ENCODE measurements around the gene PRR12. TPM values are rescaled to one million over a fixed set of nuclear protein-coding genes. Genes with fewer than 3 reads are reported as not detected.

Gene PRR12
- total RNA-seq, 6 donors from 2014 or later: 12.6 to 51.9 (median 33.7) TPM

- Histone ChIP-seq H3K4me3 (no peak overlapping the region), H3K27ac (no peak overlapping the region), H3K27me3 (no peaks in the 10 kb centered on the region), H3K9me3 (no peaks in the 10 kb centered on the region), H3K36me3 (peaks cover 21 to 94% (median 76%) of the 10 kb centered on the region in 4 donors), H3K4me1 (no peaks in the 10 kb centered on the region)
- TF ChIP-seq CTCF (IDR thresholded peaks at IDR 0.05) (no peak), POLR2A (IDR thresholded peaks at IDR 0.05) (no peak), POLR2AphosphoS5 (IDR thresholded peaks at IDR 0.05) (no peak)
- no peak for DNase-seq
- WGBS, 2 donors: 93 to 94% methylated on average over 2 of the region's 2 CpGs
- no peak for ATAC-seq (ENCODE audit: low FRiP score in 2 of 2)
Observed at GRCh38 chr19:49602806-49603205, 11.8 kb downstream of the PRR12 start.

- Histone ChIP-seq H3K9me3 (no peaks in the 10 kb centered on the region), H3K36me3 (peaks cover 25 to 91% (median 69%) of the 10 kb centered on the region in 4 donors), H3K4me1 (no peaks in the 10 kb centered on the region), H3K4me3 (no peak overlapping the region), H3K27ac (no peak overlapping the region), H3K27me3 (no peaks in the 10 kb centered on the region)
- DNase-seq (peak in 1 of 2 donors; percentile 47), ATAC-seq (ENCODE audit: low FRiP score in 2 of 2) (no peak)
- no peak for TF ChIP-seq POLR2A (IDR thresholded peaks at IDR 0.05)
- no peak for TF ChIP-seq CTCF (IDR thresholded peaks at IDR 0.05)
- no peak for TF ChIP-seq POLR2AphosphoS5 (IDR thresholded peaks at IDR 0.05)
- no peak for TF ChIP-seq EP300 (IDR thresholded peaks at IDR 0.05)
- 91 to 95% methylated on average over 3 to 7 of the region's 7 CpGs for WGBS, 2 donors
Observed at GRCh38 chr19:49605605-49606004, 14.6 kb downstream of the PRR12 start.

- H3K27me3 ChIP-seq: no peaks in the 10 kb centered on the region
- DNase-seq (no peak), ATAC-seq (ENCODE audit: low FRiP score in 2 of 2) (no peak)
- H3K27ac ChIP-seq: no peak overlapping the region
- H3K4me3 ChIP-seq: no peak overlapping the region
- peaks cover 10 to 66% (median 43%) of the 10 kb centered on the region in 4 donors for H3K36me3 ChIP-seq
- peaks cover 5 to 19% (median 17%) of the 10 kb centered on the region in 4 donors for H3K4me1 ChIP-seq
- 98% methylated on average over 12 of the region's 12 CpGs for WGBS, 2 donors
- TF ChIP-seq POLR2A (IDR thresholded peaks at IDR 0.05): no peak
- TF ChIP-seq CTCF (IDR thresholded peaks at IDR 0.05): no peak
- no peak for TF ChIP-seq EP300 (IDR thresholded peaks at IDR 0.05)
- no peak for TF ChIP-seq POLR2AphosphoS5 (IDR thresholded peaks at IDR 0.05)
- H3K9me3 ChIP-seq: no peaks in the 10 kb centered on the region
Observed at GRCh38 chr19:49609499-49610092, 18.6 kb downstream of the PRR12 start.

- Histone ChIP-seq H3K9me3 (no peaks in the 10 kb centered on the region), H3K4me3 (no peak overlapping the region), H3K27ac (no peak overlapping the region), H3K36me3 (peaks cover 15 to 70% (median 58%) of the 10 kb centered on the region in 4 donors), H3K4me1 (peaks cover 5 to 19% (median 17%) of the 10 kb centered on the region in 4 donors), H3K27me3 (no peaks in the 10 kb centered on the region)
- DNase-seq: no peak
- ATAC-seq (ENCODE audit: low FRiP score in 2 of 2): no peak
- WGBS, 2 donors: 74 to 81% methylated on average over 4 of the region's 4 CpGs
- TF ChIP-seq EP300 (IDR thresholded peaks at IDR 0.05): no peak
- TF ChIP-seq CTCF (IDR thresholded peaks at IDR 0.05): no peak
- no peak for TF ChIP-seq POLR2AphosphoS5 (IDR thresholded peaks at IDR 0.05)
- no peak for TF ChIP-seq POLR2A (IDR thresholded peaks at IDR 0.05)
Observed at GRCh38 chr19:49613374-49613773, 22.4 kb downstream of the PRR12 start.

Data from upper lobe of left lung (tissue), 6 donors.